Measurements from ENCODE around the gene EEF1AKMT2.

GRCh38 chr10:124799211-124799610 lies 7.5 kb upstream of the EEF1AKMT2 start:
- no peak for TF ChIP-seq CTCF (IDR thresholded peaks at IDR 0.05)
- no peak for TF ChIP-seq POLR2A (IDR thresholded peaks at IDR 0.05)
